GM18511 (cell line): Measurements from ENCODE around the gene HSBP1.

Experiments used
- ATAC-seq: cut with Tn5 transposase; IDR thresholded peaks from one replicate; pipeline ENCODE4 v1.9.1; 2021; ENCODE audit warnings: mild to moderate bottlenecking, moderate library complexity; ENCODE audit not compliant: unreplicated experiment

HSBP1 gene

DNA sequence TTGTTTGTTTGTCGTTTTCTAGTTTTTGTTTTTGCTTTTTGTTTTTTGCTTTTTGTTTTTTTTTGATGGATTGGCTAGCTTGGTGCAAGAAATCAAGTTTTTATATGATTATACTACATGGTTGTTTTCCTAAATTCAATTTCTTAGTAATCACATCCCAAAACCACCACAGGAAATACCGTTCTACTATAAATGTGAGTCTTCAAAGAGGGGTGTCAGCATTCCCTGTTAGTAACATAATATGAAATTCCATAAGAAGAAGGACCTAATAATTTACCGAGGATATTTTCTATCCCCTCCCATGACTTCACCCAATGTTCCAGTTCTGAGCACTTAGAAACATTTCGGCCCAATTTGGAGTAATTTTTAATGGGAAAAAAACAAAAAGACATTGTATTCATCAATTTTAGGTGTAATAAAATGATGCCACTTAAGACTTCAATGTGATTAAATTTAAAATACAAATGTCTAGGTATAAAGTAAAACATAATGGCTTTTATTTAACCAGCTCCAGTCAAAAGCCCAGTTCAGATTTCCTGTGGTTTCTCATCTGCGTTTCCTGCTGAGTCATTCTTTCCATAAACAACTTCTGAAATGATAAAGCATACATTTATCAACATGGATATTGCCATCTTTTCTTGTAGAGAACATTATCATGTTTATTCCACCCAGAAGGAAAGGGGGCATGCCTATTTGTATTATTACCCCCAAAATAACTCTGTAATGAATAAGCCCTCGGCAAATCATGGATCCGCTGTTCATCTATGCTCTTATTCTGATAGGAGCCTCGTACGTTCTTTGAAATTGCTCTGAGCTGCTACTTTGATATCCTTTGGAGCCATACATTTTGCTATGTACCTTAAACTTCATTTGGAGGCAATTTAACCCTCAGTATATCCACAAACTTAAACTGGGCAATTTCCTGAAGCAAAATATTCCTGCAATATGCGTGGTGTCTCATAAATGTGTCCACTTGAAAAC is 28.1 kb downstream of the HSBP1 start:
- ATAC-seq, result no peak

DNA sequence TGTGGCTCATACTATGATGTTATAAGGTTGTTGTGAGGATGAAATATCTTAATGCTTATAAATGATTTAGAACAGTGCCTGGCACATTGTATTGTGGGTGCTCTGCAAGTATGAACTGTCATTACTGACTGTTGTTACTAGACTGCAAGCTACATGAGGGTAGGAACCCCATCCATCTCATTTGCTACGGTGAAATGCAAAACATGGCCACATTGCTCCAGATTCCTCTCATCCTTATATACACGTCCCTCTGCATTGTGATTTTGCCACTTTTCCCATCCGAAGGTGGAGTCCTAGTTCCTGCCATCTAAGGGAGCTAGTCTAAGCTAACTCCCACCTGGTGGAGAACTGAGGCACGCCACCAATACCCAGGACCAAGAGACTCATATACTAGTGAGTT is 29.8 kb downstream of the HSBP1 start:
- ATAC-seq, result no peak

- ATAC-seq, result no peak
Observed at GRCh38 chr16:83838151-83838550, 30.4 kb downstream of the HSBP1 start.

DNA sequence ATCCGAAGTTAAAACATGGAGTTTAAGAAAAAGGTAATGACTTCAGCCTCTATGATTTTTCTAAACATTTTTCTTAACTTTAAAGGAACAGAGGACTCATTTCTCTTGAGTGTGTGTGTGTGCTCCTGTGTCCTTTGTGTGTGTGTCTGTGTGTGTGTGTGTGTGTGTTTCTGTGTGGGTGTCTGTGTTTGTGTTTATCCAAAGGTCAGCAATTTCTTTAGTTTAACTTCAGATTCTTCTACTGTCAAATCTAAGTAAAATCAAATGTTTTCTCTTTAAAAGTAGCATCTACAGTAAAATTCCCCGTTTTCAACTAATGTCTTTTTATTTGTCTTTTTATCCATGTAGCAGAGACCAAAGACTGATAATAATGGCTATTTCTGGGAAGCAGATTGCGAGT is 31.8 kb downstream of the HSBP1 start:
- ATAC-seq, result no peak

- ATAC-seq, result no peak
Observed at GRCh38 chr16:83840060-83840617, 32.4 kb downstream of the HSBP1 start.

DNA sequence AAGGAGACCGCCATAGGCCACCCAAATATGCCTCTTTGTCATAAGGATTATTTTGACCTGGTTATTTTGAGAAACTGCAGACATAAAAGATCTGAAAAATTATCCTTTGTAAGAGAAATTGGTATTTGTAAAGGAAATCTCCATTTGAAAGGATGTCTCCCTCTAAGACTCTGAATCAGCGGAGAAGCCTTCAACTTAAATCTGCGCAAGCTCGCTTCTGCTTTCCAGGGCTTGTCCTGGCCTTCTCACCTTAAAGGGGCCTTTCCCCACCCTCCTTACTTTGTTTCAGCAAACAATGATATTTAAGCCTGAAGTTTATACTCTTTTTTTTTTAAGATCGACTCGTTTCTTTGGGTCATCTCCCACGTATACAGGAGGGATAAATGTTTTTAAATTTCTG is 34.5 kb downstream of the HSBP1 start:
- no peak for ATAC-seq

DNA sequence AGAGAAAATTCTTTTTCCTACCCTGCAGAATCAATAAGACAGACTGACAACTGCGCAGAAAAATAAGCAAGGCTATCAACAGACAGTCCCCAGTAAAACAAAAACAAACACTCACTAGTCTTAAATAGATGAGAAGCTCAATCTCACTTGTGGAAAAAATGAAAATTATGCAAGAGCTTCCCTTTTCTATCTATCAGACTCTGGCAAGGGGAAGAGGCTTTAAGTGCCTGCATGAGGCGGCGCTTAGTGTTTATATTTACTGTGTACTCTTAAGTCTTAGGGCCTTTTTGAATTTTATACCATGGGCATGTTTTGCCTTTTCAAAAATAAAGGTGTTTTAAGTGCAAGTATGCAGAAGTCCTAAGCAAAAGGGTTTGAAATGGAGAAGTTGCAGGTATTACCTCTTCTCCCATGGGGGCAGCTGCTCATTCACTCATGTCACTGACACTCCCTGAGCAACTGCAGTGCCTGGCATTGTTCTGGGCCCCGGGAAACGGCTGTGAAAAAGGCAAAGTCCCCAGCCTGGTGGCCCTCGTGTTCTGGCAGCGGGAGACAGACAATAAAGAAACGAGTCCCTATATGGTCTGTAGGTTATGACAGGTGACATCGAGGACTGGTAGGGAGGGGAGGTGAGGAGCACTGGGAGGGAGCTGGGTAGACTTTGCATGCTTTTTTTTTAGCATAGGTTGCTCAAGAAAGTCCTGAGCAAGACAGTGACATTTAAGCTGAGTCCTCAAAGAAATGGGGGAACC is 35.2 kb downstream of the HSBP1 start:
- no peak for ATAC-seq

DNA sequence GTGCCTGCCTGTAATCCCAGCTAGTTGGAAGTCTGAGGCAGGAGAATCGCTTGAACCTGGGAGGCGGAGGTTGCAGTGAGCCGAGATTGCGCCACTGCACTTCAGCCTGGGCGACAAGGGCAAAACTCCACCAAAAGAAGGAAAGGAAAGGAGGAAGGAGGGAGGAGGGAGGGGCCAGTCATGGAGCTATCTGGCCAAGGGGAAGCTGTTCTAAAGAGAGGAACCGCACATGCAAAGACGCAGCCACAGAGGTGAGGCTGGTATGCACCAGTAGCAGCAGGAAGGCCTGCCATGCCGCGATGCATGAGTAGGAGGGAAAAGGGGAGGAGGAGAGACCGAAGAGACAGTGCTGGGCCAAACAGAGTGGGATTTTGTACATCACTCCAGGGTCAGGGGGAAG is 35.9 kb downstream of the HSBP1 start:
- no peak for ATAC-seq

- no peak for ATAC-seq
Observed at GRCh38 chr16:83845263-83845662, 37.5 kb downstream of the HSBP1 start.

- no peak for ATAC-seq
Observed at GRCh38 chr16:83847371-83848225, 39.8 kb downstream of the HSBP1 start.

DNA sequence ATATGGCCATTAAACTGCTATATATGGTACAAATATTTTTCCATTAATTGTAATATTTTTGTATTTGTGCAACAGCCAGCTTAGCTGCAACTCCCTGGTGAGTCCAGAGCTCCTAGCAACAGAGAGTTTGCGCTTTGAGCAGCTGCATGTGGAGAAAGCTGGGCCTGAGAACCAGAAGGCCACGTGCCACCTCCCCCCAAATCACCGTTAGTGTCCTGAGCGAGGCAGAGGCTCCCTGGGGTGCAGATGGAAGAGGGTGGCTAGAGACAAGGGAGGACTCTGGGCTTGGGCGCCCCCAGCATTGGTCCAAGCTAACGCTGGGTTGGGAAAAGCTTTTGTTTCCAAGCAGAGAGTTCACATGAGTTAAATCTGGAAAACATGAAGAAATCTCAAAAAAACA is 41.6 kb downstream of the HSBP1 start:
- no peak for ATAC-seq

GRCh38 chr16:83850947-83851346 is 43.2 kb downstream of the HSBP1 start:
- ATAC-seq, result no peak

DNA sequence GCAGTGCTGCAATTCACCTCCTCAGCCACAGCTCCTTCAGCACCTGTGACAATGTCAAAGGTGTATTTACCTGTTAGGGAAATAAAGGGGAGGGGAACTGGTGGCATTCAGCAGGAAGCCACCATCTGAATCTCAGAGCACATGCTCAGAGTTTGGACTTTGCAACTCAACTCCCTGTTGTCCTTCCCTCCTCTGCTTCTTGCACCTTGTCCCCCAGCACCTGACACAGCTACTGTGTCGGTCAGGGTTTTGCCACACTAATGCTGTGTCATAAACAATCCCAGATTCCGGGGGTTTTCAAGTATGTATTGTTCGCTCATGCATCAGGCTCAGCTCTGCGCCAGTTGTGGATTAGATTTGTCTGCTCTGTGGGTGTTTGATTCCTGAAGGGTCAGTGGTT is 43.7 kb downstream of the HSBP1 start:
- no peak for ATAC-seq

DNA sequence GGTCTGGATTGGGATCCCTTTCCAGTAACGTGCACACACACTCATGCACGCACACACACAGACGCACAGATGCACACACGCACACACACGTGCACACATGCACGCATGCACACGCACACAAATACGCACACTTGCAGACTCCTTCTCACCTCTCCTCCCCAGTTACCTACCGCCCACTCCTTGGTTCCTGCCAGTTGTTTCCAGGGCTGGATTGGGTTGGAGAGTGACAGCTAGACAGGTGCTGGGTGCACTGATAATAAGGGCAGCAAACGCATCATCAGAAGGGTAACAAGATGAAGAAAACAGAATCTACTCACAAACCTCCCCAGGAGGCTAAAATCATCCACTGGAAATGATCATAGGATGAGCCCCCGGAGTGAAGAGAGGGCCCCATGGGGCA is 45.0 kb downstream of the HSBP1 start:
- no peak for ATAC-seq

DNA sequence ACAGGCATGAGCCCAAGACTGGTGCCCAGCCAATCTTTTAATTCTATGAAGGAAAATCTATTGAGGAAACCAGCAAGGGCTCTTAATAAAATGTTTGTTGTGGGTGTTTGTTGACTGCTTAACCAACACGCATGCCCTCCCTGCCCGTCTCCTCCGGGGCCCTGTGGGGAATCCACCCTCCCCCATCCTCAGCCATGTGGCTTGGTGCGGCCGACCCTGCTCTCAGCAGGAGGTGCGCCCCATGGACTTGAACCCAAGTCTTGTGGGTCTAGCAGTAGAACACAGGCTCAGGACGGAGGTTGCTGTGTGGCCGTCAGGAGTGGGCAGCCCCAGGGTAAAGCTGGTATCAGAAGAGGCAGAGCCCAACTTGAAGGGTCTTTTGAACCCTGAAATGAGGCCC is 46.1 kb downstream of the HSBP1 start:
- no peak for ATAC-seq

- ATAC-seq, result no peak
Observed at GRCh38 chr16:83854420-83854819, 46.6 kb downstream of the HSBP1 start.

DNA sequence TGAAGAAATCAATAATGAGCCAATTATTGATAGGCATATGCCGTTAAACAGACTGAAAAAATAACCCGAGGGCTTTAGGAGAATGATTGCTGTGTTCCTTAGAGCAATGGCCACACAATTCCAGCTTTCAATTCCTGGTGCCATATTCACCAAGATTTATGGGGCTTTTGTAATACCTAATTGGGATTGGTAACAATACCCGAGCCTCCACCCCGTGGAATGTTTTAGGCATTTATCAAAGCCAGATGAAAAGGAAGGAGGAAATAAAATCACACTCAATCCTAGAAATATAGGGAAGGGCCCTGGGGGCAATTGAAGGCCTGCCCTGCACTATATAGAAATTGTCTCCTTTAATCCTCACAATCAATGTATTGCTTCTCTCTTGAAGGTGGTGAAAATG is 49.0 kb downstream of the HSBP1 start:
- no peak for ATAC-seq

GRCh38 chr16:83859265-83859664 is 51.5 kb downstream of the HSBP1 start:
- ATAC-seq, result no peak

GRCh38 chr16:83862661-83863060 is 54.9 kb downstream of the HSBP1 start:
- no peak for ATAC-seq

- ATAC-seq, result no peak
Observed at GRCh38 chr16:83863682-83864081, 55.9 kb downstream of the HSBP1 start.
